CD4-positive, alpha-beta T cell treated with Interleukin-2 at 100 ng/mL for 4 hours (primary cell): ENCODE data around the gene SUPT4H1.
A peak's percentile ranks its signal among the peaks of the same experiment; 100 is the strongest.

Experiments used
- DNase-seq: peaks from one replicate; pipeline ENCODE4 v3.0.0-alpha.2; 2020; ENCODE audit warnings: low spot score

Gene SUPT4H1

GRCh38 chr17:58380207-58381123 is 28.5 kb upstream of the SUPT4H1 start:
- DNase-seq, result no peak

GRCh38 chr17:58379511-58379824 is 27.5 kb upstream of the SUPT4H1 start:
- no peak for DNase-seq

GRCh38 chr17:58378733-58379510 is 26.9 kb upstream of the SUPT4H1 start:
- peak; percentile 5 for DNase-seq

GRCh38 chr17:58377661-58378060 is 25.7 kb upstream of the SUPT4H1 start:
- no peak for DNase-seq

- no peak for DNase-seq
Observed at GRCh38 chr17:58377093-58377601, 25.1 kb upstream of the SUPT4H1 start.

GRCh38 chr17:58376472-58377000 is 24.5 kb upstream of the SUPT4H1 start:
- no peak for DNase-seq

- DNase-seq, result no peak
Observed at GRCh38 chr17:58375811-58376210, 23.8 kb upstream of the SUPT4H1 start.

GRCh38 chr17:58375256-58375655 is 23.3 kb upstream of the SUPT4H1 start:
- DNase-seq, result no peak

GRCh38 chr17:58373923-58374322 is 21.9 kb upstream of the SUPT4H1 start:
- no peak for DNase-seq

GRCh38 chr17:58373003-58373402 is 21.0 kb upstream of the SUPT4H1 start:
- no peak for DNase-seq

- no peak for DNase-seq
Observed at GRCh38 chr17:58371300-58371950, 19.4 kb upstream of the SUPT4H1 start.

- DNase-seq, result no peak
Observed at GRCh38 chr17:58370716-58371115, 18.7 kb upstream of the SUPT4H1 start.

- no peak for DNase-seq
Observed at GRCh38 chr17:58370309-58370708, 18.3 kb upstream of the SUPT4H1 start.

- no peak for DNase-seq
Observed at GRCh38 chr17:58369214-58370031, 17.4 kb upstream of the SUPT4H1 start.

GRCh38 chr17:58368860-58369213 is 16.8 kb upstream of the SUPT4H1 start:
- DNase-seq, result no peak

GRCh38 chr17:58367461-58367860 is 15.5 kb upstream of the SUPT4H1 start:
- no peak for DNase-seq

GRCh38 chr17:58365980-58366595 is 14.1 kb upstream of the SUPT4H1 start:
- DNase-seq, result no peak

- no peak for DNase-seq
Observed at GRCh38 chr17:58365185-58365979, 13.4 kb upstream of the SUPT4H1 start.

GRCh38 chr17:58364270-58364942 is 12.4 kb upstream of the SUPT4H1 start:
- DNase-seq, result no peak
